HG02840 (cell line): Measurements from ENCODE around the gene EDC3.
"Not testable (repeated sequence)": the region's sequence is repeated elsewhere in the genome, so short reads cannot be mapped to it uniquely, and the experiment has no call there.

Experiments used
- ATAC-seq: cut with Tn5 transposase; IDR thresholded peaks from one replicate; pipeline ENCODE4 v1.9.1; 2021; ENCODE audit warnings: mild to moderate bottlenecking, moderate library complexity, moderate number of reproducible peaks; ENCODE audit not compliant: unreplicated experiment, low FRiP score

The EDC3 gene

DNA sequence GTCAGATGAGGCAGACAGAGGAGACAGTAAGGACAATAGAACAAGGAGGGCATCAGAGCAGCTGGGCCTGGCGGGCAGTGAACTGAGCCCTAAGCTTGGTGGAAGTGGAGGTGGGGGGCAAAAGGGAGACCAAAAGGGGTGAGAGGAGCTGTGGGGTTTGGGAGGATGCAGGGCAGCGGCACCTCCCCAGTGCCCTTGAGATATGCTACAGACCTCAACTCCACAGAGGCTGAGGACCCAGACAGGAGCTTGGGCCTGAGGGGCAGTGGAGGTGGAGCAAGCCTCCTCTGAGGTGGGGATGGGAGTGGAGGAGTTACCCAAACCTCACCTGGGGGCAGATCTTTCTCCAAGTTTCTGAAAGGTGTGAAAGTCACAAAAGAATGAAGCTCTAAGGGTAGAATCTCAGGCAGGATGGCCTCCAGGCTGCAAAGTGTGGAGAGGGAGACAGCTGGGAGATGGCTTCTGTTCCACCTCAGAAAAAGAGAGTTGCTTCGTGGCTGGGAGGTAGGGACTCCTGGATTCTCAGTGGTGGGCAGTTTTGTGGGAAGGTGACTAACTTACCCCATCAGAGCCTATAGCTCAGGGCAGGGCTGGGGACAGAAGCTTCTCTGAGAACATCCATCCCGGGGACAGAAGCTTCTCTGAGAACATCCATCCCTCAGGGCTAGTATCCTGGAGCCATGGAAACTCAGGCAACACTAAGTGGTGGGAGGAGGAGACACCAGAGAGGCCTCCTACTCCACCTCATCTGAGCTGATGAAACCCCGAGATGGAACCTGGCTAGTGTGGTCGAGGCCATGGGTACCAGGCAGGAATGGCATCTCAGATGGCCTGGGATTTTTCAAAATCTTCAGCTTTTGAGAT is 82.5 kb downstream of the EDC3 start:
- ATAC-seq: no peak

DNA sequence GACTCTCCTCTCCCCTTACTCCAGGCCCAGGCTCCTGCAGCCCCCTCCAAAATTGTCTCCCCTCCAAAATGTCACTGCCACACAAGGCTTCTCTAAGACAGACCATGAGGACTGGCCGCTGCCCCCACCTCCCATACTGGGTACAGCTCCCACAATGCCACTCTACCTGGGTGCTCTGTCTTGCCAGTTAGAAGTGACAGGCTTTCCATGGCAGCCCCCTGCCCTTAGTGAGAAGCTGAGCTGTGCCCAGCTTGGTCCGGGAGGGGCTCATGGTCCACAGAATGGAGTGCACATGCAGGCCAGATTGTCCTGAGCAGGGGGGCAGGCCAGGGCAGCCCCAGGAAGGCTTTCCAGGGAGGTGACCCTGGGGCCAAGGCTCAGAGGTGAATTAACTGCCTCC is 83.1 kb downstream of the EDC3 start:
- ATAC-seq: no peak

DNA sequence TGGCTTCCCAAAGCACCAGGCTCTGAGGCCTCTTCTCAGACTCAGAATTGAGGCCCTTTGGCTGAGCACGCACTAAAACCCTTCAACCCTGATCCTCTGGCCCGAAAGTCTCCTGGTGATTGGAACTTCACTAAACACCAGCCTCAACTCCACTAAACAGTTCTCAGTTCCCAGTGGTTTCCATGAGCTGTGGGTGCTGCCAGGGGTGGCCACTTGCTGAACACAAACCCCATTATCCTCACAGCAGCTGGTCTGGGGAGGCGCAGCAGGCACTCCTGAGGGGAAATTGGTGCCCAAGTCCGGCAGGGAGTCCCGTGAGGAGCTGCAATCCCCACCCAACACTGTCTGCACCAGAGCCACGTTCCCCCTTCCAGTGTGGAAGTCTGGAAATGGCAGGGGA is 84.0 kb downstream of the EDC3 start:
- ATAC-seq: no peak

DNA sequence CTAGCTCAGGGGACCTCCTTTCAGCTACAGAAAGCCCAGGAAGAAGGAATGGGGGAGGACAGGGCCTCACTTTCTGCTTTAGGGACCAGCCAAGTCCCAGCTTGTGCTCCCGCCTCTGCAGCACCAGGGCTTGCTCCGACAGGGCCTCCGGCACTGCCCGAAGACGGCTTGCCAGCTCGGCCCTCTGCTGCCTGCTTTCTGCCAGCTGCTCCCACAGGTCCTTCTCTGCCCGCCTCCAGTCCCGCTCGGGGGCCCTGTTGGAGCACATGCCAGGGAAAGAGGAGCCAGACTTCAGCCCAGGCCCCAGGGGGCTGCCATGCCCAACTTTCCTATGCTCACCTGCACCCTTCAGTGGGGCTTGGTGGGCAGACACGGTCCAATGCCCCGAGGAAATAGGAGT is 84.5 kb downstream of the EDC3 start:
- ATAC-seq: no peak

DNA sequence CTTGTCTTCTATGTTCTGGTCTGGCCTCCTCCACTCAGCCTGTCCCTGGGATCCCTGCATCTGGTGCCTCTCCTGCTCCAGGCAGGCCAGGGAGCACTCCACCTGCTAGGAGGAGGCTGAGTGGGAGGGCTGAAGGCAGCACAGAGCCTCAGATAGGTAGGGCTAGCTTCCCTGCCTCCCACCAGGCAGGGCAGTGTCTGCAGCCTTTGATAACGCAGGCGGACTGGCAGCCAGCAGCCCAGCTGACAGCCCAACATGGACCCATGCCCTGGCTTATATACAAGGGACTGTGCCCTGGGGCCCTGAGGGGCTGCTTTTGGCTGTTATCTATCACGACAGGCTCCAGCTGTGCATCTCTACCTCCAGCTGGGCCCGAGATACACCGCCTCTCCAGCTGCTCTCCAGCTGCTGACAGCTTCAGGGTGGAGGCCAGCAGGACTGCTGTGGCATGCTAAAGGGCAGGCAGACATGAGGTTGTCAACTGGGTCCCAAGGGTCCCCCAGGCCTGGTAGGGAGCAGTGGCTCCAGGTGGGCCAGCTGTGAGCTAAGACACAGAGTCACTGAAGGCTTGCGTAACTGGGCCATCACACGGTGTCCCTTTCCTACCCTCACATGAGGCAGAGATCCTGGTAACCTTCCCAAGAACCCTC is 85.4 kb downstream of the EDC3 start:
- ATAC-seq: no peak

DNA sequence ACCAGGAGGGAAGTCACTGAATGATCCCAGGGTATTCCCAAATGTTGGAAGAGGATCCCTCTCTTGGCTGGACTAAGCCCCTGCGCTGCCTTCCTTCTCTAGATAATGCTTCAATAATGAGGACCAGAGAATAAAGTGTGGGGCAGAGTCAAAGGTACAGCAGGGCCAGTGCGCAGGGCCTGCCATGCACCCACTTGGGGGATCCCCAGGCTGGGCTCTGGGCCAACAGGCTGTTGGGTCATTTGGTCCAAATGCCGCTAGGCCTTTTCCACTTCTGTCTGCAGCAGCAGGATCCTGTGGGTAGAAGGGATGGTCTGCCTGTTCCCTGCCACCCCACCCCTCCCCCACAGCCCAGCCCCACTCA is 85.9 kb downstream of the EDC3 start:
- ATAC-seq: no peak

DNA sequence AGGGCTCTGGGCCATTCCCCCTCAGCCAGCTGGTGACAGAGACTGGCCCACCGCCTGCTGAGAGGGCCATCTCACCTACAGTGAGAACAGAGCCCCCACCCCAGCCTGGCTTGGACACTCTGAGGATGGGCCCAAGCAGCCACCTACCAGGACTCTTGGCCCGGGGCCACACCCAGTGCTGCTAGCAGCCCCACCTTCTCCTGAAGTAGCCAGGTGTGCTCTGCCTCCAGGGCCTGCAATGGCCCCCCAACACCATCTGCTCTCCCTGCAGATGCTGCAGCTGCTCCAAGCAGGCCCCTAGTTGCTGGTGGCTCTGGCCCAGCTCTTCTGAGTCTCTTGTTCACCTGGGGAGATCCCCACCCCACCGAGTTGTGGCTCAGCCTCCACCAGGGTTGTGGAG is 87.0 kb downstream of the EDC3 start:
- no peak for ATAC-seq

DNA sequence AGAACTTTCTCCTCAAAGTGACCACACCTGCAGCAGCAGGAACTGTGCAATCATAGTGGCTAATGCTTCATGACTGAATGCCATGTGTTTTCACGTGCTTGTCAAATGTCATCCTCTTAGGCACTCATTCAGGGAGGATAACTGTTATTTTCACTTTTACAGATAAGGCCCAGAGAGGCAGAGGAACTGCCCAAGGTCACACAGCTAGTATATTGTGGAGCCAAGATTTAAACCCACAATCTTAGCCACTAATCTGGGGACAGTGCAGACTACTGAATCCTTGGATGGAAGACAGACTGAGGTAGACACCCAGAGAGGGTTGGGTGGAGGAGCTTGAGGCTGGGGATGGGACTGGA is 90.1 kb downstream of the EDC3 start:
- ATAC-seq: no peak

DNA sequence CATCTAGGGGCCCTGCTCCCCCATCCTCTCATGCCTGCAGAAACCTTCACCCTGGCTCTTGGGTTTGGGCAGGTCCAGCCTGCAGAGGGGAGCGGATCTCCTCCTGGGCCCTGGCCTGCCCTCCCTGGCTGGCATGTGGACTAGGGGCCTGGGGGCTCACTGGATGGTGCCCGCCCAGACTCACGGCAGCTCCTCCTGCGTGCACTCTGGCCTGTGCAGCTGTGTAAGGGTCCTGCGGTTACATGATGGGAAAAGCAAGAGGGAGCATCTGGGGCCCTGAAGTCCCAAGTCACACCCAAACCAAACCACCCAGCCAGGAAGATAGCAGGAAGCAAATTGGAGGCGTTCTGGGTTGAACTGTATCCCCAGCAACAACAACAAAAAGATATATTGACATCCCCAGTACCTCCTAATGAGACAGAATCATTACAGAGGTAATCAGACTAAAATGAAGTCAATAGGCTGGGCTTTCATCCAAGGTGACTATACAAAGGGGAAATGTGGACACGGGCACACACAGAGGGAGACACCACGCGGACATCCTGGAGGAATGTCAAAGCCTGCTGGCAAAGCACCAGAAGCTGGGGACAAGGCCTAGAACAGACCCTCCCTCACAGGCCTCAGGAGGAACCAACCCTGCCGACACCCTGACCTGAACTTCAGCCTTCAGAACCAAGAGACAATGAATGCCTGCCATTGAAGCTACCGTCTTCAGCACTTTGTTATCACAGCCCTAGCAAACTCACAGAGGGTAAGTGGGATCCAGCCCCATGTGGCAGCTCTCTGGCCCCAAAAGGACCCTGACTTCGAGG is 90.6 kb downstream of the EDC3 start:
- ATAC-seq: no peak

DNA sequence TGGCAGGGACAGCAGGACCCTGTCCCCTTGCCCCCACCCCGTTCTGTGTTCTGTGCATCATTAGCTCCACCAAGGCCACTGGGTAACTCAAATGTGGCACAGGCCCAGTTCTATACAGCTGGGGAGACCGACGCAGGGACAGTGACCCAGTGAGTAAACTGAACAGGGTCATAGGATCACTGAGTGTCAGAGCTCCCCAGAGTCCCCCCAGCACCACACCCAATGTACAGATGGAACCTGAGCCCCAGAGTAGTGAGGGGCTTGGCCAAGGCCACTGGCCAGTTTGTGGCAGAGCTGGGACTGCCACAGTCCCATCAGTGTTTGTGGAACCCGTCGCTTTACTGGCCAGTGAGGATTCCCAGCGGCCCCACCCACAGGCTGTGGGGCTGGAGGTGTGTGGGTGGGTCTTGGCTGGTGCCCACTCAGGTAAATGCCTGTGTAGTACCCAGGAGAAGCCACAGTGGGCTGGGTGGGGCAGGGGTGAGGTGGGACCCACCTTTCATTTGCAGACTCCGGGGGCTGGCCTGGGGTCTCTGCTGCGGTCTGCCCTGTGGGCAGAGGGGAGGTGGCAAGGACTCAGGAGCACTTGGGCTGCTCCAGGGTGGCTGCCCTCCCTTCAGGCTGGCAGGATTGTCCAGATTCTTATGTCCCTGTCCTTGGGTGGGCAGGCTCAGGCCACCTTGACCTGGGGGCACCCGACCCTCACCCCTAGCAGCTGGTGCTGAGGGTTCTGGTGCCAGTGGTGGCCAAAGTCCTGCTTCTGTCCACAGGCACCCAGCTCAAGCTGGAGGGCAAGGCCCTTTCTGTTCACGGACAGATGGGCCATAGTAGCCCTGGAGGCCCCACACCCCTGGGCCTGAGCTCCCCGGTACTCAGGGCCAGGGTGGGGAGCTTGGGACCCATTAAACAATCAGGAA is 91.8 kb downstream of the EDC3 start:
- ATAC-seq: no peak

DNA sequence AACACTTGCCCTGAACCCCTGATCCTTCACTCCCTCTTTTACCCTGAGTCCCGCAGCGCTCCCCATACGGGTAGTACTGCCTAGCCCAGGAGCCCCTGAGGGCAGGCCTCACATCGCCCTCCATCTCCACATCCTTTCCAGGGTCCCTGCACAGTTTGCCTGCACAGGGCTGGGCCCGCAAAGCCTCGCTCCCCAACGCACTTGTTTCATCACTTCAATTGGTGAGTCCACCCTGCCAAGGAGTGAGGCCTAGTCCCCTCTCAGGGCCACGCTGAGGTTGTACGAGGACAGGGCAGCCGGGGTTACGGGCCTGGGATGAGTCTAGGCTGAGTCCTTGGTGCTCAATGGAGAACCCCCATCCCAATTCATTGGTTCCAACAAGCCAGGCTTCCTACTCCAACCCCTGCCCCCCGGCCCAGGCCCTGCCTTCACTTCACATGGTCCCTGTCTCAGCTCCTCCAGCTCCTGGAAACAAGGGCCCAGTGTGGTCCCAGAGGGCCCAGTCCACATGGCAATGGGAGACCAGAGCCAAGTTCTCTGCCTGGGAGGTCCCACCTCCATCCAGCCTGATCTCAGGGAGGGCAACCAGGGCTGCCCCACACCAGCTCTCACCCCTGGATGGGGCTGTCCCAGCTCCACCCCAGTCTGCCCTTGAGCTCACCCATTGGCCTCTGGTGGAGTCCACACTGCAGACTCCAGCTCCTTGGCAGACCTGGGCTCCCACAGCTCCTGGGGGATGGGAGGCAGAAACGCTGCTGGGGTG is 92.6 kb downstream of the EDC3 start:
- no peak for ATAC-seq

DNA sequence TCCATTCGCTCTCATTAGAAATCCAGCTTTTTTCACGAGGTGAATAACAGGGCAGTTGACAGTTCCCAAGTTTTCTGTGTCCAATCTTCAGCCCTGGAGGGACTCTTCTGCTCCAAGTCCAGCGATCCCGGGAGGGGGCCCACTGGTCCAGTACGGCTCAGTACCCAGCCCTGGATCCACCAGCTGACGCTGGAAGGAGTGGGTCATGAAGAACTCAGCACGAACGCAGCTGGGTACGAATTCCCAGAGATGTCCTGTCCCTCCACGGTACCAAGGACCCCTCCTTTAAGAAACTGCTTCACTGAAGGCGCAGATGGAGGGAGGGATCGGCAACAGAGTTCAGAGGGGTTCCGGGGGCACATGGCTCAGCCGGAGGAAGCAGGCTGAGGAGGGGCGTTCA is 96.7 kb downstream of the EDC3 start:
- no peak for ATAC-seq

DNA sequence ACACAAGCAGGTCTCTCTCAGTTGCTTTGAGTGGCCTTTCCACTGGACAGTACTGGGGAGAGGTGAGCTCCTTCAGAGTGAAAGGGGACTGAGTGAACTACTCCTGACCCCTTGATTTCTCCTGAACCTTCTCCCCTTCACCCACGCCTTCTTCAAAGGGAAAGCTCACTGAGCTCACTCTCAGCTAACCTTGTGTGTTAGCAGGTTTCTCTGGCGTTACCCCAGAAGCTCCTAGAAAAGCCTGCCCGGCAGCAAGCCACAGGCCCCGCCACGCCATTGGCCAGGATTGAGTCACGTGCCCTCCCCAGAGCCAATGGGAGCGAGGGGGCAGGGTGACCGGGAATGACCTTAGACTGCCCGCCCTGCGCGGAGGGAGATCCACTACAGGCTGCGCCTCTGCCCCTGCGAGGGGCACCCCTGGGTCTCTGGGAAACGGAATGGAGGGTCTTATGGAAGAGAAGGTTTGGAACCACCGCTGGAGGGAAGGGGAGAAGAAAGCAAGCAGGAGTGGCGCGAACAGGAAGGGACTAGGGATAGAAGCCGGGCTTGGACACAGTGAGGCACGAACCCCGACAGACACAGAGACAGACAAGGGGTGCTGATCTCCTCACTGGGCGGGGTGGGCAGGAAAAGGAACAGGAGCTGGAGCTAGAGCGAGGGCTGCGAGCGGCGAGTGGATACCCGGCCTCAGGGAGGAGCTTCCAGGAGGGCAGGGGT is 97.5 kb downstream of the EDC3 start:
- ATAC-seq: peak; percentile 85

DNA sequence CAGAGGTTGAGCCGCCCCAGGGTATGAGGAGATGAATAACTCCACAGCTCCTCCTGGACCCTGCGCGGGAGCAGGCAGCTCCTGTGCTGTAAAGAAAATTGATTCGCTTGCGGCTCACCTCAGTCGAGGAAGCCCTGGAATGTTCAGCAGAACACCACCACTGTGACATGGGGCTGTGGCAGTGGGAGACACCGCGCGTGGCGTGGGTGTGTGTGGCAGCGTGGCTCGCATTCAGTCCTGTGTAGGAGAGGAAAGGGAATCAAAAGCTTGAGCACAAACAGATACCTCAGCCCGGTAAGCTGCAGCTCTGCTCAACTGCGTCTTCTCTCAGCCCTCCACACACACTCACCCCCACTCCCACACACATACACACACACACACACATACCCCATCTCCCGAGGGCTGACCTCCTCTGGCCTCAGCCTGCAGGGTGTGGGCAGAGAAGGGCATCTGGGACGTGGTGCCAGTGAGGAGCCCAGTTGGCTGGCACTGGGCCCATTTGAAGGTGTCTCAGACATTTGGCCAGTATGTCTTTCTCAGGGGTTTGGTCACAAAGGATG is 98.6 kb downstream of the EDC3 start:
- ATAC-seq: not testable (repeated sequence)

DNA sequence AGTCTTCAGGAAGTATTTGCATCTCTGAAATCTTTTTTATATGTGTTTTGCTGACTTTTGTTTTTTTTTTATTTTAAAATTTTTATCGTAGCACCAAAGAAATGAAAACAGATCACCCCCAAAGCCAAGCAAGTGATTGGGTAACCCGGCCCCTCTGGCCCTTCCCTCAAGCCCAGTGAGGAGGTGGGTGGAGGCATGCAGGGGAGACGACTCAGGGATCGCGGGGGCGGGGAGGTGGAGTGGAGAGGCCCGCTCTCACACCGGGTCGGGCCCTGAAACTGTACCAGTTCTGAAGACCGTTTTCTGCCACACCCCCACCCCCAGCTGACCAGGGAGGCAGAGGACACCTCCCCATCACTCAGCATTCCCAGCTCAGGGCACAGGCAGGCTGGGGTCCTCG is 99.1 kb downstream of the EDC3 start:
- not testable (repeated sequence) for ATAC-seq

DNA sequence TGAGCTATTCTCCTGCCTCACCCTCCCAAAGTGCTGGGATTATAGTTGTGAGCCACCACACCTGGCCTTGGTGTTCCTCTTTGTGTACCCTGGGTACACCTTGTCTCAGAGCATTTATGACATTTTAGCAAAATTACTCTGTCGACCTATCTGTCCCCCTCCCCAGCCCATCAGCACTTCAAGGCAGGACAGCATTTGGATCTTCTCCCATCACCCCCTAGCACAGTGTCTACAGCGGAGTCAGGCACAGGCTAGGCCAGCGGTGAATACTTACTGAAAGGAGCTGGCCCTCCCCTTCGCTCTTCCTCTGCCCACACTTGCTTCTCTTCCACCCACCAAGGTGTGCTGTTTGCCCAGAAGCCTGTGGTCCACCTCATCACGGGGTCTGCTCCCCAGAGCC is 100.6 kb downstream of the EDC3 start:
- no peak for ATAC-seq

DNA sequence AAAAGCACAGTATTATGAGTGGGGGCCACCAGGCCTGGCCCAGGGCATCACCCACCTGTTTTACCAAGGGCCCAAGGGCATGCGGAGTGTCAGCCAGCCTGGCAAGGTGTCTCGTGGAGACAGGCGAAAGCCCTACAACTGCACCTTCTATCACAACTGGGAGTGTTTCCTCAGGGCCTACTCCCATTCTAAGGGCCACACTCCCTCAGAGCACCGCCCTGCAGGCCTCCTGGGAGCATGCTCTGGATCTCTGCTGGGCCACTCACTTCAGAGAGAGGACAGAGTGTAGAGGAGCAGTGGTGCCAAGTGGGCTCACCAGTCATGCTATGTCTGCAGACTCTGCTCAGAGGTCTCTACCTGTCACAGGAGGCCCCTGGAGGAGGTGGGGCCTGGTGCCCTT is 101.4 kb downstream of the EDC3 start:
- ATAC-seq: no peak

DNA sequence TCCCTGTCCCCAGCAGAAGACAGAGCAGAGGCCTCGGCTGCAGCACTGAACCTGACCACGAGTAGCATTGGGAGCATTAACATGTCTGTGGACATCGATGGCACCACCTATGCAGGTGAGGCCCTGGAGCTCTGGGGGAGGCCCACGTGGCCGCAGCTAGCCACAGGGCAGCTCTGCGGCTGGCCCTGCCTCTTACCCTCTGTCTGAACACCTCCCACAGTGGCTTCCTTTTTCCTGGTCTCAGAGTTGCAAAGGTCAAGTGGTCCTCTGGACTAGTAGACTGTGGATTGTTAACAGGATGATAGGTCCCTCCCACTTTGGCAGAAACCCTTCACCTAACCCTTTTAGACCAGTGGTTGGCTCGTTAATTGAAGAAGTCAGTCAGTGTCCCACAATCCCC is 102.7 kb downstream of the EDC3 start:
- no peak for ATAC-seq

DNA sequence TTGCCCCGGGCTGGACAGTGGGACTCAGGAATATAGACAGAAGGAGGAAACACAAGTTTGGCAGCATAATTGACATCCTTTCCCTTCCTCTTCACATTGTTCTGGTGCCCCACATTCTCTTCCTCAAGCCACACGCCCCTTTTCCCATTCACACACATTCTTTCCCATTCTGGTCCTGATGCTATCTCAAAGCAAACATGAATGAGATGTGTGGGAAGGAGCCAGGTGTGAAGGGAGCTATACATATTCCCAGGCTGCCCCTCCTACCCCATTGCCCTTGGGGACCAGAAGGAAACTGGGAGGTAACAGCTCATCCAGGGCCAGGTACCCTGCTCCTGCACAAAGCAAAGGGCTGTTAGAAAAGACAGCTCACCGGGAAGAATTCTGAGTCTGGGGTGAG is 103.6 kb downstream of the EDC3 start:
- no peak for ATAC-seq
